Brain microvascular endothelial cell (primary cell): ENCODE measurements around the gene RFTN1.

Experiments used
- DNase-seq: peaks from one replicate; pipeline ENCODE4 v3.0.0-alpha.2; 2020
- H3K27ac ChIP-seq: fragments of 250-450 bp; sonication (Bioruptor Pico); 2 replicates; pipeline ENCODE4 v1.5.1; 2020; ENCODE audit warnings: mild to moderate bottlenecking, moderate library complexity
- H3K27me3 ChIP-seq: fragments of 250-450 bp; sonication (Bioruptor Pico); replicated peaks from 2 replicates; pipeline ENCODE4 v1.5.1; 2020; ENCODE audit warnings: mild to moderate bottlenecking
- H3K36me3 ChIP-seq: fragments of 250-450 bp; sonication (Bioruptor Pico); replicated peaks from 2 replicates; pipeline ENCODE4 v1.5.1; 2020; ENCODE audit warnings: mild to moderate bottlenecking
- H3K4me3 ChIP-seq: 2 replicates; pipeline ENCODE4 v1.5.1; 2011; ENCODE audit warnings: low read depth, mild to moderate bottlenecking, control low read depth, low read length, moderate library complexity
- CTCF ChIP-seq: IDR thresholded peaks from 2 replicates; pipeline ENCODE4 v1.5.1; 2011; ENCODE audit warnings: low read depth, mild to moderate bottlenecking, moderate library complexity, low read length, control low read depth, inconsistent platforms; ENCODE audit errors: missing control alignments
- in situ Hi-C: cut with HindIII; loops from 2 replicates; pipeline ENCODE4 v1.10.0; 2017; ENCODE audit warnings: low sequenced_read_pairs, low pct_ligation_motif_present

RFTN1 gene

GRCh38 chr3:16502347-16502908 is 11.1 kb downstream of the RFTN1 start:
- no peak overlapping the region for H3K27ac ChIP-seq
- no peak overlapping the region for H3K4me3 ChIP-seq
- TF ChIP-seq CTCF, result no peak
- no peak for DNase-seq
- no peaks in the 10 kb centered on the region for H3K27me3 ChIP-seq
- in situ Hi-C loops, result no loop called here
- peaks cover 14% of the 10 kb centered on the region for H3K36me3 ChIP-seq

GRCh38 chr3:16501376-16501775 is 12.1 kb downstream of the RFTN1 start:
- in situ Hi-C loops, result no loop called here
- DNase-seq, result no peak
- no peak for TF ChIP-seq CTCF
- Histone ChIP-seq H3K4me3 (no peak overlapping the region), H3K36me3 (peaks cover 14% of the 10 kb centered on the region), H3K27ac (no peak overlapping the region), H3K27me3 (no peaks in the 10 kb centered on the region)

GRCh38 chr3:16500911-16501310 is 12.6 kb downstream of the RFTN1 start:
- in situ Hi-C loops, result no loop called here
- no peak for DNase-seq
- H3K36me3 ChIP-seq, result peaks cover 14% of the 10 kb centered on the region
- no peak overlapping the region for H3K4me3 ChIP-seq
- no peak for TF ChIP-seq CTCF
- no peaks in the 10 kb centered on the region for H3K27me3 ChIP-seq
- H3K27ac ChIP-seq, result no peak overlapping the region

GRCh38 chr3:16500093-16500492 is 13.4 kb downstream of the RFTN1 start:
- in situ Hi-C loops, result no loop called here
- Histone ChIP-seq H3K36me3 (peaks cover 13% of the 10 kb centered on the region), H3K27me3 (no peaks in the 10 kb centered on the region), H3K4me3 (no peak overlapping the region), H3K27ac (no peak overlapping the region)
- no peak for DNase-seq
- TF ChIP-seq CTCF, result no peak

- no peak for DNase-seq
- peaks cover 8% of the 10 kb centered on the region for H3K36me3 ChIP-seq
- H3K27ac ChIP-seq, result no peak overlapping the region
- H3K27me3 ChIP-seq, result no peaks in the 10 kb centered on the region
- H3K4me3 ChIP-seq, result no peak overlapping the region
- TF ChIP-seq CTCF, result no peak
- in situ Hi-C loops, result no loop called here
Observed at GRCh38 chr3:16499351-16499750, 14.1 kb downstream of the RFTN1 start.
